Keratinocyte (primary cell): Measurements from ENCODE around the gene GNAL.

Source experiments
- CTCF ChIP-seq, 3 experiments: IDR thresholded peaks in 1 of 3; conservative IDR thresholded peaks in 1 of 3; optimal IDR thresholded peaks in 1 of 3; 2 replicates in 2 of 3; 3 replicates in 1 of 3; pipeline versions ENCODE3 to v1.5.1; 2011; ENCODE audit warnings: low read length in 3 of 3, mild to moderate bottlenecking in 3 of 3, moderate library complexity in 2 of 3, control low read depth in 1 of 3, inconsistent platforms in 1 of 3; ENCODE audit not compliant: insufficient read depth in 2 of 3; ENCODE audit errors: extremely low read depth in 1 of 3
- EZH2 ChIP-seq: IDR thresholded peaks from one replicate; pipeline ENCODE4 v1.6.1; 2012; ENCODE audit warnings: inconsistent platforms, mild to moderate bottlenecking, low read length, moderate library complexity

GRCh38 chr18:11751341-11752115 is 62.5 kb downstream of the GNAL start:
- no peak for TF ChIP-seq EZH2
- no peak for TF ChIP-seq CTCF (optimal IDR thresholded peaks at IDR 0.05 in 1 of 3, IDR thresholded peaks at IDR 0.05 in 1 of 3, conservative IDR thresholded peaks at IDR 0.05 in 1 of 3; ENCODE audit: extremely low read depth in 1 of 3, insufficient read depth in 2 of 3, low read length in 3 of 3)
